ENCODE measurements around the gene FBXW8.

Gene FBXW8

GRCh38 chr12:116898669-116899068, 12.1 kb upstream of the FBXW8 start:
- no peak overlapping the region for H3K4me3 ChIP-seq (ENCODE audit: low read depth, low read length)
- TF ChIP-seq CTCF (IDR thresholded peaks at IDR 0.05; ENCODE audit: borderline replicate concordance, insufficient read depth, low read depth, low read length), result no peak

GRCh38 chr12:116901612-116902011, 9.1 kb upstream of the FBXW8 start:
- no peak overlapping the region for H3K4me3 ChIP-seq (ENCODE audit: low read depth, low read length)
- TF ChIP-seq CTCF (IDR thresholded peaks at IDR 0.05; ENCODE audit: borderline replicate concordance, insufficient read depth, low read depth, low read length), result no peak

- TF ChIP-seq CTCF (IDR thresholded peaks at IDR 0.05; ENCODE audit: borderline replicate concordance, insufficient read depth, low read depth, low read length), result no peak
- no peak overlapping the region for H3K4me3 ChIP-seq (ENCODE audit: low read depth, low read length)
Observed at GRCh38 chr12:116903818-116904217, 6.9 kb upstream of the FBXW8 start.

- TF ChIP-seq CTCF (IDR thresholded peaks at IDR 0.05; ENCODE audit: borderline replicate concordance, insufficient read depth, low read depth, low read length), result no peak
- H3K4me3 ChIP-seq (ENCODE audit: low read depth, low read length), result no peak overlapping the region
Observed at GRCh38 chr12:116906285-116906684, 4.5 kb upstream of the FBXW8 start.

GRCh38 chr12:116910280-116910644, 488 bp upstream of the FBXW8 start:
- peak overlapping the region; percentile 77 for H3K4me3 ChIP-seq (ENCODE audit: low read depth, low read length)
- no peak for TF ChIP-seq CTCF (IDR thresholded peaks at IDR 0.05; ENCODE audit: borderline replicate concordance, insufficient read depth, low read depth, low read length)

GRCh38 chr12:116915326-116915725, 4.6 kb downstream of the FBXW8 start:
- no peak overlapping the region for H3K4me3 ChIP-seq (ENCODE audit: low read depth, low read length)
- TF ChIP-seq CTCF (IDR thresholded peaks at IDR 0.05; ENCODE audit: borderline replicate concordance, insufficient read depth, low read depth, low read length), result no peak

- TF ChIP-seq CTCF (IDR thresholded peaks at IDR 0.05; ENCODE audit: borderline replicate concordance, insufficient read depth, low read depth, low read length), result no peak
- H3K4me3 ChIP-seq (ENCODE audit: low read depth, low read length), result no peak overlapping the region
Observed at GRCh38 chr12:116916122-116916521, 5.4 kb downstream of the FBXW8 start.
